Fibroblast of lung (primary cell): ENCODE data around the gene GNPTAB.

Experiments used
- EZH2 ChIP-seq: IDR thresholded peaks from 2 replicates; pipeline ENCODE4 v1.5.1; 2012; ENCODE audit warnings: low read length, control low read depth, mild to moderate bottlenecking; ENCODE audit errors: missing control alignments
- TF ChIP-seq, protein P1 (sequence below), 2 donors: IDR thresholded peaks in 1 of 2; conservative IDR thresholded peaks in 1 of 2; 1 replicate in 1 of 2; 2 replicates in 1 of 2; pipeline ENCODE4 v1.5.1; 2011 to 2012; ENCODE audit warnings: low read length in 2 of 2, control low read depth in 1 of 2, inconsistent platforms in 1 of 2, low read depth in 1 of 2, mild to moderate bottlenecking in 1 of 2

DNA sequence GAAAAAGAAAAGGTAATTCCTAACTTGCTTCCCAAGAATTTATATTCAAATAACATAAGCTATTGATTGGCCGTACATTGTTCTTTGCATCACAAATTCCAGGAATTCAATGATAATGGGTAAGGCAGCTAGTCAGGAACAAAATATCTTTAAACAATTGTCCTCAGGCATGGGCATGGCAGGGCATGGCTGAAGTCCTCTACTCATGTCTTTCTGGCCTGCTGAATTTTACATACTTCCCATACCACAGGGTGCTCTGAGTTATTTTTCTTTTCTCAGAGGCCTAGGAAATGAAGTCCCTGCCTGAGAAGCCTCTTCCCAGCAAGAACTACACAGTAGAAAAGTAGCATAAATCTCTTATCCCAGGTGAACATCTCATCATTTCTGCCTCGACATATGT is 31.5 kb upstream of the GNPTAB start:
- TF ChIP-seq, protein P1, sequence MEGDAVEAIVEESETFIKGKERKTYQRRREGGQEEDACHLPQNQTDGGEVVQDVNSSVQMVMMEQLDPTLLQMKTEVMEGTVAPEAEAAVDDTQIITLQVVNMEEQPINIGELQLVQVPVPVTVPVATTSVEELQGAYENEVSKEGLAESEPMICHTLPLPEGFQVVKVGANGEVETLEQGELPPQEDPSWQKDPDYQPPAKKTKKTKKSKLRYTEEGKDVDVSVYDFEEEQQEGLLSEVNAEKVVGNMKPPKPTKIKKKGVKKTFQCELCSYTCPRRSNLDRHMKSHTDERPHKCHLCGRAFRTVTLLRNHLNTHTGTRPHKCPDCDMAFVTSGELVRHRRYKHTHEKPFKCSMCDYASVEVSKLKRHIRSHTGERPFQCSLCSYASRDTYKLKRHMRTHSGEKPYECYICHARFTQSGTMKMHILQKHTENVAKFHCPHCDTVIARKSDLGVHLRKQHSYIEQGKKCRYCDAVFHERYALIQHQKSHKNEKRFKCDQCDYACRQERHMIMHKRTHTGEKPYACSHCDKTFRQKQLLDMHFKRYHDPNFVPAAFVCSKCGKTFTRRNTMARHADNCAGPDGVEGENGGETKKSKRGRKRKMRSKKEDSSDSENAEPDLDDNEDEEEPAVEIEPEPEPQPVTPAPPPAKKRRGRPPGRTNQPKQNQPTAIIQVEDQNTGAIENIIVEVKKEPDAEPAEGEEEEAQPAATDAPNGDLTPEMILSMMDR (conservative IDR thresholded peaks at IDR 0.05 in 1 of 2, IDR thresholded peaks at IDR 0.05 in 1 of 2; ENCODE audit: low read depth in 1 of 2, low read length in 2 of 2), result no peak
- TF ChIP-seq EZH2, result no peak
